Activated T-cell treated with anti-CD3 and anti-CD28 coated beads, Interleukin-2, amount 50 U/mL, for 48 hours (primary cell): ENCODE measurements around the gene TCP1.
A peak's percentile ranks its signal among the peaks of the same experiment; 100 is the strongest.
"Not testable (repeated sequence)": the region's sequence is repeated elsewhere in the genome, so short reads cannot be mapped to it uniquely, and the experiment has no call there.

Experiments used
- DNase-seq, 2 experiments: peaks; one replicate each; pipeline ENCODE4 v3.0.0-alpha.2; 2020

The TCP1 gene

GRCh38 chr6:159816775-159817174 is 27.4 kb upstream of the TCP1 start:
- DNase-seq = not testable (repeated sequence)

DNA sequence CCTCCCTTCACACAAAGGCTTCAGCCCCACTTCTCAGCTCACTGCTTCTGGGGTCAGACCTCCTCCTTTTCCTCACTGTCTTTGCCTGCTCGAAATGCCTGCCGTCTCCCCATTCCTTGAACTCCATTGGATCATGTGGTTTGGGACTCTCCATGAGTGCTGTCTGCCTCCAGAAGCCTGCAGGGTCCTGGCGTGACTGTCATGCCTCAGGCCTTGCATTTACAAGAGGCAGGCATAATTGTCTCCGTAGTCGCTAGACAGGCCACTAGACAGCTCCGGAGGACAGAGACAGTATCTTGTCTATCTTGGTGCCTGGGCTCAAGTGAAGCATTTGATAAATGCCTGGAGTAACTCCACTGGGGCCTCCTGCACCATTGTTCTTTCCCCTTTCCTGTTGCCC is 26.0 kb upstream of the TCP1 start:
- DNase-seq = no peak

- no peak for DNase-seq
Observed at GRCh38 chr6:159813781-159814180, 24.4 kb upstream of the TCP1 start.

GRCh38 chr6:159809149-159809548 is 19.7 kb upstream of the TCP1 start:
- no peak for DNase-seq

- DNase-seq = no peak
Observed at GRCh38 chr6:159808647-159809046, 19.2 kb upstream of the TCP1 start.

- no peak for DNase-seq
Observed at GRCh38 chr6:159807150-159807858, 17.9 kb upstream of the TCP1 start.

- no peak for DNase-seq
Observed at GRCh38 chr6:159806021-159806458, 16.6 kb upstream of the TCP1 start.

DNA sequence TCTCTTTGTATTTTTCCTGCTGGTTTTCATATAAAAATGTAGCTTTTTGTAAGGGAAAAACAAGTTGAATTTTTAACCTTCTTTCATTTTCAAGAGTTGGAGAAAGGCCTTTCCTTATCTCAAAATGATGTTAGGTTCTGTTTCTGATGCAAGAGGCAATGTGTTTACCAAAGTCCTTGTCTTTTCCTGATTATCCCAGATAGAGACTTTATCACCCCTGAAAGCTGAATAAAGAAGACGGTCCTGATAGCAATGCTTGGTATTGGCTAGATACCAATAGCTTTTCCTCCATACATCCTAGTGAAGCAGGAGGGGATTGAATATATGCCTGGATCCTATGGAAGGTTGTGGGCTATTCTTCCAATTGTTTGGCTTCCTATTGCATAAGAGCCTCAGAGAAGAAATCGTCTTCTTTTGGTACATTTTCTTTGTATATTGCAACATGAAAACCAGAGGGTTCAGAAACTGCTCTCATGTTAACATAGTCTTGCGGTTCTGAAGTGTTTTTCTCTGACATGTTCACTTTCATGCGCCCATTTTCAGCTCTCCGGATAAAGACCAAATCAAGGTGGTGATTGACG is 16.1 kb upstream of the TCP1 start:
- no peak for DNase-seq

GRCh38 chr6:159804504-159804903 is 15.1 kb upstream of the TCP1 start:
- no peak for DNase-seq

GRCh38 chr6:159801935-159802334 is 12.5 kb upstream of the TCP1 start:
- DNase-seq = no peak

DNA sequence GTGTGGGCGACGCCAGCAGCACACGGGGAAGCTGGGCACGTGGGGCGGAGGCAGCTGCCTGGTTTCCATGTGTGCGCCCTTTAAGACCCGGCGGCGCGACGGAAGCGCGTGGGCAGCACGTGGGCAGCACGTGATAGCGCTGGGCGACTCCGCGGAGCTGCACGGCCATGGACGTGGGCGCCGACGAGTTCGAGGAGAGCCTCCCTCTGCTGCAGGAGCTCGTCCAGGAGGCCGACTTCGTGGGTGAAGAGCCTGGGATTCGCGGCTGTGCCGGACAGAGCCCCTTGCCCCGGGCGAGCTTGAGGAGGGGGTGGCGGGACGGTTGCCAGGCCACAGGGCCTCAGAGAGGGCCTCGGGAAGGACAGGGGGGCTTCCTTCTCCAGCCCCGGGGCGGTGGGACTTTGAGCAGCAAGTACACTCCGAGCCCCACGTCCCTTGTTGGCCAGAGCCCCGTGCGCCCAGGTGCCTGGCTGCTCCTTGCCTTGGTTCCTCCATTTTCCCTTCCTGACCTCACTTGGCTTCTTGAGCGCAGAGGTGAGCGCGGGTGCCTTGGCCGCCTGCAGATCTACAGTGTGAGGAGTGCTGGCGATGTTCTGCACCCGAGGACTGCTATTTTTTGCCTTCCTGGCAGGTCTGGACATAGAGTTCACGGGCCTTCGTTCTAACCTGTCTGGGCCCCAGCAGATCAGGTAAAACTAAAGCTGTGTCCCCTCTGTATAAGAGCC is 10.9 kb upstream of the TCP1 start, which contains the start of gene PNLDC1:
PNLDC1 (plus strand) TSS at position 136 of the 725 bp plus-strand sequence; CDS start at position 168, 32 bp downstream.
- no peak for DNase-seq

- DNase-seq = no peak
Observed at GRCh38 chr6:159797554-159797953, 8.2 kb upstream of the TCP1 start.

DNA sequence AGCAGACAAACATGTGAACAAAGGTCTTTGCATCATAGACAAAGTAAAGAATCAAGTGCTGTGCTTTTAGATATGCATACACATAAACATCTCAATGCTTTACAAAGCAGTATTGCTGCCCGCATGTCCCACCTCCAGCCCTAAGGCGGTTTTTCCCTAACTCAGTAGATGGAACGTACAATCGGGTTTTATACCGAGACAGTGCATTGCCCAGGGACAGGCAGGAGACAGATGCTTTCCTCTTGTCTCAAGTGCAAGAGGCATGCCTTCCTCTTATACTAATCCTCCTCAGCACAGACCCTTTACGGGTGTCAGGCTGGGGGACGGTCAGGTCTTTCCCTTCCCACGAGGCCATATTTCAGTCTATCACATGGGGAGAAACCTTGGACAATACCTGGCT is 5.6 kb upstream of the TCP1 start:
- not testable (repeated sequence) for DNase-seq

DNA sequence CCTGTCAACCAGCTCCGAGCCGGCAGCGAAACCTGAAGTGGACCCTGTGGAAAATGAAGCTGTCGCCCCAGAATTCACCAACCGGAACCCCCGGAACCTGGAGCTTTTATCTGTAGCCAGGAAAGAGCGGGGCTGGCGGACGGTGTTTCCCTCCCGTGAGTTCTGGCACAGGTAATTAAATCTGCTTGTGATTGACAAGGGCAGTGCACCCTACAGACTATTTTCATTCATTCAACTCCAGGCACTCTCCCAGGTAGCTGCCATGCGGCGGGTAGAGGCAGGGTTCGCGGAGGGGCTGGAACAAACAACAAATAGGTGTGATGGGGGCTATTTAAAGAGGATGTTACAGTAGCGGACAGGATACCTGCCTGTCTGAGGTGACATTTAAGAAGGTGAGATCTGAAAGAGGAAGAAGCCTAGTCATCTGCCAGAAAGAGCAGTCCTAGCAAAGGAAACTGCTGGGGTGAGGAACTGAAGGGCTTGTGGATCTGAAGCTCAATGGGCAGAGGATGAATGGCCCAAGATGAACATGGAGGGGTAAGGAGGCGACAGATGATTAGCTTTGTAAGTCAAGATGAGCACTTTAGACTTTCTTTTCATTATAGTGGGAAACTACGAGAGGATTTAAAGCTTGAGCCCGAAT is 1.7 kb upstream of the TCP1 start:
- DNase-seq = peak; percentile 32 to 37

DNA sequence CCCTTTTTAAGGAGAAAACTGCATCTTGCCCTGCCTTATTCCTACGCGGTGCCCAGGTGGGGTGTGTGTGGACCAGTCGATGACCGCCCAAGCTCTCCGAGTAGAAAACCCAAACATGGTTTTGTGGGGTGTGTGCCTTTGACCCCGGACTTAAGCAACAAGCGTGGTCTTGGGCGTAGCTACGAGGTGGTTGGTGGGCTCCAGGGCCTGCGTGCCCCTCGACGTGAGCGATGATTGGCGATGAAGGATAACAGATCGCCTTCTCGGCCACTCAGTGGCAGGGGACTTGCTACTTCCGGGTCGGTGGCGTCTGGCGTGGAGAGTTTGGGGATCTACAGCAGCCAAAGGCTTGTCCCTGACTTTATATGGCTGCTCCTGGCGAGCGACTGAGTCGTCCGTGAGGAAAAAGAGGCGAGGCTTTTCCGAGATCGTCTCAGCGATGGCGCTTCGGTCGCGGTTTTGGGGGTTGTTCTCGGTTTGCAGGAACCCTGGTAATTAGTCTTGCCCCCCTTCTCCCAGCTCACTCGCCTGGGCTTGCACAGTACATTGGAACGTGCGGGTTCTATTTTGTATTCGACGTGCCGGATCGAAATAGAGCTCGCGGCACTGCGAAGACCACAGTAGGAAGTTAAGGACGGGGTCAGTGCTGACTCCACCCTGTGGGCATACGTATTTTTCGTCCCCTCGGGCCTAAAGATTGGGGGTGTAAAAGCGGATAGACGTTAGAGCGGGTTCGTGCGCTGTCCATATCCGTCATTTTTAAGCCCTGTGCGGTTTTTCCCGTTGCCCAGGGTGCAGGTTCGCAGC is 950 bp upstream of the TCP1 start, which contains the start of gene MRPL18:
MRPL18 (plus strand) TSS at position 319 of the 807 bp plus-strand sequence; CDS start at position 440, 121 bp downstream.
- peak; percentile 85 to 89 for DNase-seq

- DNase-seq = peak; percentile 34 to 49
Observed at GRCh38 chr6:159788753-159789376, 537 bp downstream of the TCP1 start.

DNA sequence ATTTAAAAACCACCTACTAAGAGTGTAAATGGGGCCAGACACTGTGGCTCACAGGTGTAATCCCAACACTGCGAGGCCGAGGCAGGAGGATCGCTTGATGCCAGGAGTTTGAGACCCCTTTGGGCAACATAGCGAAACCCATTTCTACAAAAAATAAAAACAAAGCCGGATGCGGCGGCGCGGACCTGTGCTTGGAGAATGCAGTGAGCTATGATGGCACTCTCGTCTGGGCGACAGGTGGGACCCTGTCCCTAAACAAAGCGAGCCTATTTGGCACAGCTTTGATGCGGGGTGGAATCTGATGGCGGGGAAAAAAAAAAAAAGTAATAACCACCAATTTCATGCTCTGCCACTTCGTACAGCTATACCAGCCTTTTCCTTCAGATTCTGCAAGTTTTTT is 1.1 kb downstream of the TCP1 start:
- DNase-seq = peak in 1 of 2 experiments; percentile 34

DNA sequence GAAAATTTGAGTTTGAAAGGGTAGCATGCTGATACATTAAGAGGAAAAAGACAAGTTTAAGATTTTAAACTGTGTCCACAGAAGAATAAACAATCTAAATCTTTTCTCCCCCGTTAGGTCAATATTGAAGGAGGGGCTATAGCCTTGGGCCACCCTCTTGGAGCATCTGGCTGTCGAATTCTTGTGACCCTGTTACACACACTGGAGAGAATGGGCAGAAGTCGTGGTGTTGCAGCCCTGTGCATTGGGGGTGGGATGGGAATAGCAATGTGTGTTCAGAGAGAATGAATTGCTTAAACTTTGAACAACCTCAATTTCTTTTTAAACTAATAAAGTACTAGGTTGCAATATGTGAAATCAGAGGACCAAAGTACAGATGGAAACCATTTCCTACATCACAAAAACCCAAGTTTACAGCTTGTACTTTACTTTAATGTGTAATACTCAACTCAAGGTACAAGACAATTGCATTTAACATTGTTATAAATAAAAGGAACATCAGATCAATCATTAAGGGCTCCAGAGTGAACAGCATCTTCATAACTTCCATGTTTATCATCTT is 10.8 kb downstream of the TCP1 start:
- no peak for DNase-seq

GRCh38 chr6:159778131-159778530 is 11.3 kb downstream of the TCP1 start:
- DNase-seq = no peak

DNA sequence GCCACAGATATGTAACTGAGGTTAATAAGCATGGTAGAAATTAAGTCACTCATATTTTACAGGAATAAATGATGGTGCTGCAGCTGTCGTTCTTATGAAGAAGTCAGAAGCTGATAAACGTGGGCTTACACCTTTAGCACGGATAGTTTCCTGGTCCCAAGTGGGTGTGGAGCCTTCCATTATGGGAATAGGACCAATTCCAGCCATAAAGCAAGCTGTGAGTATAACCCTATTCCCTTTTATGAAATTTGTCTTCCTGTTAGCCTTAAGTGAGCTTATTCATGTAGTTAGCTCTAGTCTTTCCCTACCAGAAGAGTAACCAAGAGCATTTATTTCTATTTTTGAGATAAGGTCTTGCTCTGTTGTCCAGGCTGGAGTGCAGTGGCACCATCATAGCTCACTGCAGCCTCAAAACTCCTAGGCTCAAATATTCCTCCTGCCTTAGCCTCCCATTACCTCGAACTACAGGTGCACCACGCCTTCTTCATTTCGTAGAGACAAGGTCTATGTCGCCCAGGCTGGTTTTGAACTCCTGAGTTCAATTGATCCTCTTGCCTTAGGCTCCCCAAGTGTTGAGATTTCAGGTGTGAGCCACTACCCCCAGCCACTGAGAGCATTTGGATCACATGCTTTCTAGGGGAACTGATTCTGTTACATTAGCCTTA is 12.0 kb downstream of the TCP1 start:
- no peak for DNase-seq

DNA sequence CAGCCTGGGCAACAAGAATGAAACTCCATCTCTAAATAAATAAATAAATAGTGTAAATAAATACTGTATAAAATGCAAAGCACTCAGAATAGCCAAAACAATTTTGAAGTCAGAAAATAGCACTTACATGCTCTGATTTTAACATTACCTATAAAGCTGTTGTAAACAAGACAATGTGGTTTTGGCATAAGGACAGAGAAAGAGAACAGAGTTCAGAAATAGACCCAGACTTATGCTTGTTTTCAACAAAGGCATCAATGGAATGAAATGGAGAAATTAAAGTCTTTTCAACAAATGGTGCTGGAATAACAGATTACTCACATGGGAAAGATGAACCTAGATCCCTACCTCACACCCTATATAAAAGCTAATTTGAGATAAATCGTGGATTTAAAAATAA is 17.2 kb downstream of the TCP1 start:
- no peak for DNase-seq
